HEK293 (cell line): ENCODE measurements around the gene TRMT1.
A peak's percentile ranks its signal among the peaks of the same experiment; 100 is the strongest.
"Not testable (repeated sequence)": the region's sequence is repeated elsewhere in the genome, so short reads cannot be mapped to it uniquely, and the experiment has no call there.

Source experiments
- CTCF ChIA-PET: fragments of 350-600 bp; formaldehyde crosslinking; extraction: SDS; loops from one replicate; lab custom pipeline; 2021; ENCODE audit warnings: antibody characterized with exemption; lab: Yijun Ruan, JAX
- POLR2A ChIA-PET: fragments of 300-600 bp; formaldehyde crosslinking; extraction: SDS; loops from one replicate; lab custom pipeline; 2020; ENCODE audit warnings: antibody characterized with exemption, inconsistent platforms; lab: Yijun Ruan, JAX
- H3K27ac ChIP-seq: fragments of 200-500 bp; sonication (Bioruptor generic); 2 replicates; pipeline ENCODE4 v1.5.1; 2014; ENCODE audit warnings: low read depth, low read length, control low read depth, inconsistent platforms; ENCODE audit errors: extremely low read depth
- H3K36me3 ChIP-seq, 2 experiments: fragments of 200-500 bp in 1 of 2; sonication (Bioruptor generic) in 1 of 2; 1 replicate in 1 of 2; 2 replicates in 1 of 2; pipeline ENCODE4 v1.5.1; 2014 to 2017; ENCODE audit warnings: inconsistent platforms in 2 of 2, low read length in 2 of 2; ENCODE audit not compliant: control insufficient read depth in 2 of 2, insufficient read depth in 1 of 2
- H3K4me1 ChIP-seq: fragments of 200-500 bp; sonication (Bioruptor generic); 2 replicates; pipeline ENCODE4 v1.5.1; 2014; ENCODE audit warnings: mild to moderate bottlenecking, low read length, inconsistent platforms; ENCODE audit not compliant: control insufficient read depth, insufficient read depth
- H3K4me3 ChIP-seq: 2 replicates; pipeline ENCODE4 v1.5.1; 2011; ENCODE audit warnings: low read depth, mild to moderate bottlenecking, control low read depth, low read length, moderate library complexity
- H3K9me3 ChIP-seq: fragments of 200-500 bp; sonication (Bioruptor generic); 2 replicates; pipeline ENCODE4 v1.5.1; 2014; ENCODE audit warnings: low read depth, low read length, inconsistent platforms; ENCODE audit not compliant: control insufficient read depth, insufficient read depth
- HOXD13 ChIP-seq: sonication (generic); formaldehyde crosslinking; IDR thresholded peaks from 2 replicates; pipeline ENCODE4 v1.8.0; 2022; ENCODE audit warnings: missing genetic modification reagents, borderline replicate concordance
- KLF16 ChIP-seq: fragments of 450-650 bp; formaldehyde crosslinking; IDR thresholded peaks from 2 replicates; pipeline ENCODE4 v1.5.1; 2017; ENCODE audit warnings: missing biosample characterization, missing genetic modification characterization
- PATZ1 ChIP-seq: fragments of 450-650 bp; formaldehyde crosslinking; IDR thresholded peaks from 2 replicates; pipeline ENCODE4 v1.5.1; 2016; ENCODE audit warnings: missing biosample characterization, missing genetic modification characterization
- SCRT1 ChIP-seq: fragments of 450-650 bp; formaldehyde crosslinking; IDR thresholded peaks from 2 replicates; pipeline ENCODE4 v1.5.1; 2016; ENCODE audit warnings: missing biosample characterization, missing genetic modification characterization, borderline replicate concordance
- SP7 ChIP-seq: fragments of 450-650 bp; formaldehyde crosslinking; IDR thresholded peaks from 2 replicates; pipeline ENCODE4 v1.5.1; 2016; ENCODE audit warnings: missing biosample characterization, missing genetic modification characterization
- ZBTB6 ChIP-seq: fragments of 450-650 bp; formaldehyde crosslinking; IDR thresholded peaks from 2 replicates; pipeline ENCODE4 v1.5.1; 2017; ENCODE audit warnings: missing biosample characterization, missing genetic modification characterization
- ZFHX2 ChIP-seq: fragments of 450-650 bp; formaldehyde crosslinking; conservative IDR thresholded peaks from 2 replicates; pipeline ENCODE4 v1.5.1; 2016; ENCODE audit warnings: missing biosample characterization, missing genetic modification characterization
- ZNF146 ChIP-seq: fragments of 450-650 bp; formaldehyde crosslinking; IDR thresholded peaks from 2 replicates; pipeline ENCODE4 v1.5.1; 2016; ENCODE audit warnings: missing biosample characterization, missing genetic modification characterization
- ZNF169 ChIP-seq: fragments of 450-650 bp; formaldehyde crosslinking; IDR thresholded peaks from 2 replicates; pipeline ENCODE4 v1.5.1; 2016; ENCODE audit warnings: missing biosample characterization, missing genetic modification characterization
- ZNF184 ChIP-seq: fragments of 450-650 bp; IDR thresholded peaks from 2 replicates; pipeline ENCODE4 v1.5.1; 2018; ENCODE audit warnings: missing biosample characterization, mild to moderate bottlenecking, missing genetic modification characterization
- ZNF248 ChIP-seq: fragments of 450-650 bp; formaldehyde crosslinking; IDR thresholded peaks from 2 replicates; pipeline ENCODE4 v1.5.1; 2017; ENCODE audit warnings: missing biosample characterization, missing genetic modification characterization
- ZNF280D ChIP-seq: fragments of 450-650 bp; formaldehyde crosslinking; IDR thresholded peaks from 2 replicates; pipeline ENCODE4 v1.5.1; 2016; ENCODE audit warnings: missing biosample characterization, missing genetic modification characterization
- ZNF362 ChIP-seq: fragments of 450-650 bp; formaldehyde crosslinking; IDR thresholded peaks from 2 replicates; pipeline ENCODE4 v1.5.1; 2016; ENCODE audit warnings: missing biosample characterization, missing genetic modification characterization
- ZNF394 ChIP-seq: fragments of 450-650 bp; formaldehyde crosslinking; IDR thresholded peaks from 2 replicates; pipeline ENCODE4 v1.5.1; 2016; ENCODE audit warnings: missing biosample characterization, missing genetic modification characterization, mild to moderate bottlenecking, moderate library complexity, borderline replicate concordance
- ZNF561 ChIP-seq: fragments of 450-650 bp; IDR thresholded peaks from 2 replicates; pipeline ENCODE4 v1.5.1; 2018; ENCODE audit warnings: missing biosample characterization, missing genetic modification characterization, borderline replicate concordance
- ZNF596 ChIP-seq: fragments of 450-650 bp; IDR thresholded peaks from 2 replicates; pipeline ENCODE4 v1.5.0; 2018; ENCODE audit warnings: missing biosample characterization, mild to moderate bottlenecking, missing genetic modification characterization, moderate library complexity
- ZNF768 ChIP-seq: fragments of 450-650 bp; formaldehyde crosslinking; IDR thresholded peaks from 2 replicates; pipeline ENCODE4 v1.5.1; 2018; ENCODE audit warnings: missing biosample characterization, mild to moderate bottlenecking, missing genetic modification characterization
- ZSCAN16 ChIP-seq: fragments of 450-650 bp; formaldehyde crosslinking; IDR thresholded peaks from 2 replicates; pipeline ENCODE4 v1.5.1; 2016; ENCODE audit warnings: missing biosample characterization, missing genetic modification characterization
- ZSCAN4 ChIP-seq: fragments of 450-650 bp; formaldehyde crosslinking; IDR thresholded peaks from 2 replicates; pipeline ENCODE4 v1.5.1; 2017; ENCODE audit warnings: missing biosample characterization, missing genetic modification characterization

The TRMT1 gene

GRCh38 chr19:13149173-13149627 lies 32.7 kb upstream of the TRMT1 start:
- Histone ChIP-seq H3K36me3 (peaks cover 6 to 17% of the 10 kb centered on the region in 2 experiments; a peak in 2 of 3 replicates), H3K27ac (peak overlapping the region; percentile 86; the same call in 1 of the 2 replicates), H3K4me3 (peak overlapping the region; percentile 83)
- not testable (repeated sequence) for H3K9me3 ChIP-seq, H3K4me1 ChIP-seq
- 0 out of 2 replicates have a peak, but pooled peaks have one; percentile 39 for TF ChIP-seq SCRT1
- peak; percentile 75 for TF ChIP-seq ZNF362 (tag by site-specific recombination)
- TF ChIP-seq ZBTB6 (tag by site-specific recombination), result 0 out of 2 replicates have a peak, but pooled peaks have one; percentile 14
- ChIA-PET POLR2A (interaction anchor here (0.8 to 2.8 kb wide), 4 partner anchors 14 to 29 kb away, joined by 3 to 27 read pairs (median 4); partner anchors contain the start of gene NACC1), CTCF (interaction anchor here (0.6 to 1.7 kb wide), 4 partner anchors 21 to 172 kb away, joined by 3 to 5 read pairs (median 4); no protein-coding TSS in a partner anchor)

GRCh38 chr19:13146763-13147563 lies 30.4 kb upstream of the TRMT1 start:
- ChIA-PET POLR2A (interaction anchor here (0.6 to 0.7 kb wide), 2 partner anchors 26 to 29 kb away, joined by 3 to 4 read pairs; partner anchors contain the start of gene NACC1), CTCF (interaction anchor here (0.9 to 1.1 kb wide), 2 partner anchors 113 to 169 kb away, joined by 3 to 6 read pairs; no protein-coding TSS in a partner anchor)
- no peak overlapping the region for H3K27ac ChIP-seq
- H3K36me3 ChIP-seq, result peaks cover 6 to 15% of the 10 kb centered on the region in 2 experiments; a peak in 2 of 3 replicates
- H3K9me3 ChIP-seq, result no peaks in the 10 kb centered on the region
- H3K4me3 ChIP-seq, result no peak overlapping the region
- H3K4me1 ChIP-seq, result peaks cover 3% of the 10 kb centered on the region
- TF ChIP-seq SP7 (tag by site-specific recombination) (peak; percentile 17; the same call in 1 of the 2 replicates), ZNF768 (tag by site-specific recombination) (no peak), ZNF184 (no peak), HOXD13 (no peak), ZNF362 (tag by site-specific recombination) (no peak), ZNF394 (tag by site-specific recombination) (no peak), PATZ1 (peak; percentile 27; the same call in 1 of the 2 replicates), KLF16 (no peak), ZNF169 (tag by site-specific recombination) (no peak), ZFHX2 (tag by site-specific recombination) (0 out of 2 replicates have a peak, but pooled peaks have one; percentile 30), ZNF280D (tag by site-specific recombination) (0 out of 2 replicates have a peak, but pooled peaks have one; percentile 23), ZNF146 (tag by site-specific recombination) (no peak), ZNF561 (tag by site-specific recombination) (no peak), ZNF248 (tag by site-specific recombination) (no peak), ZSCAN16 (tag by site-specific recombination) (no peak), ZSCAN4 (tag by site-specific recombination) (peak; percentile 70), ZNF596 (no peak)
